Measurements from ENCODE around the gene CAPNS2. TPM values are rescaled to one million over a fixed set of nuclear protein-coding genes. Genes with fewer than 3 reads are reported as not detected.
"Not testable (repeated sequence)": the region's sequence is repeated elsewhere in the genome, so short reads cannot be mapped to it uniquely, and the experiment has no call there.

Gene CAPNS2
- total RNA-seq, 3 donors from 2014 or later, result 0.66 to 1.0 (median 0.96) TPM

GRCh38 chr16:55605754-55606336 lies 39.4 kb downstream of the CAPNS2 start:
- TF ChIP-seq POLR2A (IDR thresholded peaks at IDR 0.05) (no peak), POLR2AphosphoS5 (IDR thresholded peaks at IDR 0.05) (no peak), CTCF (IDR thresholded peaks at IDR 0.05) (no peak)
- intact Hi-C loops (cut with DNase I; ENCODE audit: low total_unique reads), result no loop called here
- Histone ChIP-seq H3K4me3 (no peak overlapping the region), H3K36me3 (no peaks in the 10 kb centered on the region), H3K27me3 (no peaks in the 10 kb centered on the region), H3K9me3 (no peaks in the 10 kb centered on the region), H3K4me1 (no peaks in the 10 kb centered on the region), H3K27ac (no peak overlapping the region)
- DNase-seq (ENCODE audit: low spot score in 2 of 2), result no peak

- Histone ChIP-seq H3K4me3 (no peak overlapping the region), H3K27me3 (no peaks in the 10 kb centered on the region), H3K9me3 (no peaks in the 10 kb centered on the region), H3K27ac (no peak overlapping the region), H3K36me3 (no peaks in the 10 kb centered on the region), H3K4me1 (no peaks in the 10 kb centered on the region)
- intact Hi-C loops (cut with DNase I; ENCODE audit: low total_unique reads), result no loop called here
- no peak for DNase-seq (ENCODE audit: low spot score in 2 of 2)
- no peak for TF ChIP-seq CTCF (IDR thresholded peaks at IDR 0.05)
- no peak for TF ChIP-seq POLR2AphosphoS5 (IDR thresholded peaks at IDR 0.05)
- TF ChIP-seq POLR2A (IDR thresholded peaks at IDR 0.05), result no peak
Observed at GRCh38 chr16:55613613-55614335, 47.3 kb downstream of the CAPNS2 start.

- H3K27me3 ChIP-seq, result no peaks in the 10 kb centered on the region
- no peak overlapping the region for H3K4me3 ChIP-seq
- no peaks in the 10 kb centered on the region for H3K4me1 ChIP-seq
- no peak overlapping the region for H3K27ac ChIP-seq
- no peak for DNase-seq (ENCODE audit: low spot score in 2 of 2)
- TF ChIP-seq CTCF (IDR thresholded peaks at IDR 0.05), result no peak
- no peak for TF ChIP-seq POLR2A (IDR thresholded peaks at IDR 0.05)
- TF ChIP-seq POLR2AphosphoS5 (IDR thresholded peaks at IDR 0.05), result no peak
- intact Hi-C loops (cut with DNase I; ENCODE audit: low total_unique reads), result no loop called here
- H3K36me3 ChIP-seq, result no peaks in the 10 kb centered on the region
- H3K9me3 ChIP-seq, result no peaks in the 10 kb centered on the region
Observed at GRCh38 chr16:55615071-55615470, 48.6 kb downstream of the CAPNS2 start.

GRCh38 chr16:55615670-55616069 lies 49.2 kb downstream of the CAPNS2 start:
- H3K4me1 ChIP-seq; H3K36me3 ChIP-seq; H3K4me3 ChIP-seq; H3K9me3 ChIP-seq; DNase-seq (ENCODE audit: low spot score in 2 of 2); H3K27ac ChIP-seq; H3K27me3 ChIP-seq; intact Hi-C loops (cut with DNase I; ENCODE audit: low total_unique reads): not testable (repeated sequence)

Other genes with a start within 250 kb of the CAPNS2 start
- gene IRX6, start 242.5 kb upstream of the CAPNS2 start, total RNA-seq, result 10 to 100 TPM in 1 of 3 donors, 1 to 10 TPM in 2; 3.1 to 12.8 (median 3.6) TPM
- 1,000 to 10,000 TPM in 1 of 3 donors, 100 to 1,000 TPM in 2; 113 to 1,485 (median 459) TPM for gene MMP2, start 87.5 kb upstream of the CAPNS2 start, total RNA-seq
- gene LPCAT2, start 57.6 kb upstream of the CAPNS2 start, total RNA-seq, result 10 to 100 TPM; 12.3 to 35.9 (median 24.3) TPM
- gene SLC6A2, start 89.3 kb downstream of the CAPNS2 start, total RNA-seq, result under 1 TPM; 0.15 to 0.66 (median 0.64) TPM